Breast epithelium (tissue), 4 donors: ENCODE measurements around the gene CFAP90. TPM values are rescaled to one million over a fixed set of nuclear protein-coding genes. Genes with fewer than 3 reads are reported as not detected.

ENCODE experiments used
- DNase-seq, 2 donors: peaks; one replicate each; pipeline ENCODE4 v3.0.0-alpha.2; 2019; ENCODE audit warnings: low spot score in 2 of 2
- H3K27ac ChIP-seq, 2 donors: fragments of 200-600 bp; sonication (generic) in 1 of 2; one replicate each; pipeline ENCODE4 v1.5.1; 2016 to 2019; ENCODE audit warnings: mild to moderate bottlenecking in 1 of 2
- H3K27me3 ChIP-seq, 2 donors: fragments of 200-600 bp; sonication (generic) in 1 of 2; one replicate each; pipeline versions ENCODE4 v1.5.1 to v1.6.0; 2017 to 2019; ENCODE audit warnings: control low read depth in 1 of 2, mild to moderate bottlenecking in 1 of 2
- H3K36me3 ChIP-seq: fragments of 200-600 bp; one replicate; pipeline ENCODE4 v1.5.1; 2019
- H3K4me1 ChIP-seq, 2 donors: fragments of 200-600 bp; sonication (generic); one replicate each; pipeline ENCODE4 v1.5.1; 2016 to 2019; ENCODE audit warnings: control low read depth in 1 of 2
- H3K4me3 ChIP-seq, 3 donors: fragments of 200-600 bp; sonication (generic); 1 replicate in 2 of 3; 2 replicates in 1 of 3; pipeline ENCODE4 v1.5.1; 2016 to 2019; ENCODE audit warnings: mild to moderate bottlenecking in 3 of 3, moderate library complexity in 2 of 3
- H3K9me3 ChIP-seq, 2 donors: fragments of 200-600 bp; sonication (generic) in 1 of 2; one replicate each; pipeline ENCODE4 v1.5.1; 2016 to 2019; ENCODE audit warnings: control low read depth in 1 of 2
- CTCF ChIP-seq, 3 donors: fragments of 450-650 bp; IDR thresholded peaks; one replicate each; pipeline ENCODE4 v1.5.1; 2016 to 2017; ENCODE audit warnings: antibody characterized with exemption in 3 of 3, mild to moderate bottlenecking in 3 of 3, moderate library complexity in 3 of 3
- POLR2A ChIP-seq: fragments of 450-650 bp; IDR thresholded peaks from one replicate; pipeline ENCODE4 v1.6.1; 2016; ENCODE audit warnings: antibody characterized with exemption, mild to moderate bottlenecking, moderate library complexity
- POLR2AphosphoS5 ChIP-seq, 3 donors: sonication (generic); formaldehyde crosslinking; IDR thresholded peaks; one replicate each; pipeline ENCODE4 v1.6.1; 2017; ENCODE audit warnings: antibody characterized with exemption in 3 of 3
- intact Hi-C: fragments of 100-400 bp; cut with DNase I; formaldehyde crosslinking; loops from one replicate; pipeline ENCODE4 v1.15.1; 2023; ENCODE audit warnings: low total_unique reads
- total RNA-seq, 3 donors: library from RNA; depleted of rRNA; stranded (reverse); fragments of >200 nt; gene quantifications; one replicate each; pipeline ENCODE4 v1.1.0, GENCODE V29; 2016

The CFAP90 gene
- total RNA-seq, 3 donors from 2014 or later = 0.48 to 0.98 (median 0.59) TPM

- H3K4me3 ChIP-seq = peak overlapping the region; percentile 83 to 100 (median 100)
- H3K27me3 ChIP-seq = no peaks in the 10 kb centered on the region
- H3K4me1 ChIP-seq = no peaks in the 10 kb centered on the region
- intact Hi-C loops = no loop called here
- DNase-seq = no peak
- TF ChIP-seq POLR2AphosphoS5 (IDR thresholded peaks at IDR 0.05) (no peak), POLR2A (no peak), CTCF (IDR thresholded peaks at IDR 0.05) (no peak)
- H3K9me3 ChIP-seq = no peaks in the 10 kb centered on the region
- H3K27ac ChIP-seq = peak overlapping the region; percentile 73 to 83
- no peaks in the 10 kb centered on the region for H3K36me3 ChIP-seq
Measured at GRCh38 chr5:7868427-7868772, 17.5 kb upstream of the CFAP90 start.

- TF ChIP-seq POLR2AphosphoS5 (IDR thresholded peaks at IDR 0.05) = no peak
- TF ChIP-seq POLR2A = no peak
- TF ChIP-seq CTCF (IDR thresholded peaks at IDR 0.05) = no peak
Measured at GRCh38 chr5:7867260-7867659, 16.3 kb upstream of the CFAP90 start.

GRCh38 chr5:7866196-7866595 lies 15.3 kb upstream of the CFAP90 start:
- H3K27me3 ChIP-seq = no peaks in the 10 kb centered on the region
- H3K27ac ChIP-seq = no peak overlapping the region
- TF ChIP-seq POLR2AphosphoS5 (IDR thresholded peaks at IDR 0.05) (no peak), POLR2A (no peak), CTCF (IDR thresholded peaks at IDR 0.05) (no peak)
- H3K4me3 ChIP-seq = no peak overlapping the region
- no peaks in the 10 kb centered on the region for H3K4me1 ChIP-seq
- no peaks in the 10 kb centered on the region for H3K9me3 ChIP-seq
- intact Hi-C loops = no loop called here
- peaks cover 4% of the 10 kb centered on the region for H3K36me3 ChIP-seq
- no peak for DNase-seq

More at GRCh38 chr5:7867260-7867659, 16.3 kb upstream of the CFAP90 start:
- no peaks in the 10 kb centered on the region for H3K9me3 ChIP-seq
- DNase-seq = no peak
- no peak overlapping the region for H3K4me3 ChIP-seq
- H3K27me3 ChIP-seq = no peaks in the 10 kb centered on the region
- H3K27ac ChIP-seq = no peak overlapping the region
- intact Hi-C loops = no loop called here
- peaks cover 3% of the 10 kb centered on the region for H3K36me3 ChIP-seq
- no peaks in the 10 kb centered on the region for H3K4me1 ChIP-seq

GRCh38 chr5:7857926-7858632 lies 7.1 kb upstream of the CFAP90 start:
- Histone ChIP-seq H3K27me3 (no peaks in the 10 kb centered on the region), H3K4me1 (no peaks in the 10 kb centered on the region), H3K9me3 (no peaks in the 10 kb centered on the region), H3K36me3 (peaks cover 4% of the 10 kb centered on the region), H3K4me3 (no peak overlapping the region), H3K27ac (no peak overlapping the region)
- no peak for TF ChIP-seq POLR2AphosphoS5 (IDR thresholded peaks at IDR 0.05)
- TF ChIP-seq POLR2A = no peak
- TF ChIP-seq CTCF (IDR thresholded peaks at IDR 0.05) = no peak
- intact Hi-C loops = no loop called here
- no peak for DNase-seq

GRCh38 chr5:7857361-7857760 lies 6.4 kb upstream of the CFAP90 start:
- DNase-seq = no peak
- H3K4me3 ChIP-seq = no peak overlapping the region
- no peak for TF ChIP-seq CTCF (IDR thresholded peaks at IDR 0.05)
- no peak for TF ChIP-seq POLR2A
- no peak for TF ChIP-seq POLR2AphosphoS5 (IDR thresholded peaks at IDR 0.05)
- no peaks in the 10 kb centered on the region for H3K4me1 ChIP-seq
- no peaks in the 10 kb centered on the region for H3K27me3 ChIP-seq
- intact Hi-C loops = no loop called here
- peaks cover 1% of the 10 kb centered on the region for H3K36me3 ChIP-seq
- H3K9me3 ChIP-seq = no peaks in the 10 kb centered on the region
- H3K27ac ChIP-seq = no peak overlapping the region
